CD8-positive, alpha-beta memory T cell (primary cell): Measurements from ENCODE around the gene TSPOAP1. TPM values are rescaled to one million over a fixed set of nuclear protein-coding genes. Genes with fewer than 3 reads are reported as not detected.

Experiments
- CTCF ChIA-PET: fragments of 350-600 bp; sonication (Branson Sonifier 250); formaldehyde crosslinking; loops from one replicate; lab custom pipeline; 2021; ENCODE audit warnings: antibody characterized with exemption; lab: Charles Lee
- POLR2A ChIA-PET: fragments of 350-600 bp; sonication (Branson Sonifier 250); formaldehyde crosslinking; loops from one replicate; lab custom pipeline; 2021; ENCODE audit warnings: antibody characterized with exemption; lab: Charles Lee
- DNase-seq, 5 donors: peaks; one replicate each; pipeline versions ENCODE4 v3.0.0 to v3.0.0-alpha.2; 2020 to 2022; ENCODE audit warnings: mixed read lengths in 1 of 5
- H3K27ac ChIP-seq: one replicate; pipeline ENCODE4 v1.7.0; 2013; ENCODE audit warnings: low read depth, mild to moderate bottlenecking, low read length, moderate library complexity
- H3K27me3 ChIP-seq: 2 replicates; pipeline ENCODE4 v1.7.0; 2013; ENCODE audit warnings: low read length, mild to moderate bottlenecking; ENCODE audit not compliant: insufficient read depth, poor library complexity, severe bottlenecking
- H3K36me3 ChIP-seq: 2 replicates; pipeline ENCODE4 v1.7.0; 2013; ENCODE audit warnings: mild to moderate bottlenecking, low read length, moderate library complexity; ENCODE audit not compliant: insufficient read depth
- H3K4me1 ChIP-seq: 2 replicates; pipeline ENCODE4 v1.7.0; 2013; ENCODE audit warnings: mild to moderate bottlenecking, low read length, moderate library complexity; ENCODE audit not compliant: insufficient read depth
- H3K4me3 ChIP-seq: 2 replicates; pipeline ENCODE4 v1.7.0; 2013; ENCODE audit warnings: mild to moderate bottlenecking, low read length
- H3K9me3 ChIP-seq: 2 replicates; pipeline ENCODE4 v1.7.0; 2013; ENCODE audit warnings: mild to moderate bottlenecking, low read length
- H3K27ac Mint-ChIP-seq, 8 donors: one replicate each; pipeline ENCODE4 v1.8.0; 2020 to 2021; ENCODE audit warnings: mixed read lengths in 8 of 8, mild to moderate bottlenecking in 6 of 8, inconsistent platforms in 3 of 8, moderate library complexity in 3 of 8
- H3K27me3 Mint-ChIP-seq, 2 donors: one replicate each; pipeline ENCODE4 v1.8.0; 2020 to 2021; ENCODE audit warnings: mixed read lengths in 2 of 2, mild to moderate bottlenecking in 1 of 2, moderate library complexity in 1 of 2
- H3K36me3 Mint-ChIP-seq, 3 donors: one replicate each; pipeline ENCODE4 v1.8.0; 2020 to 2021; ENCODE audit warnings: mixed read lengths in 3 of 3, inconsistent platforms in 1 of 3, mild to moderate bottlenecking in 1 of 3
- H3K4me1 Mint-ChIP-seq, 3 donors: one replicate each; pipeline ENCODE4 v1.8.0; 2020 to 2021; ENCODE audit warnings: mixed read lengths in 3 of 3, inconsistent platforms in 1 of 3, mild to moderate bottlenecking in 1 of 3
- H3K4me3 Mint-ChIP-seq, 7 donors: one replicate each; pipeline ENCODE4 v1.8.0; 2020 to 2021; ENCODE audit warnings: mixed read lengths in 7 of 7, mild to moderate bottlenecking in 6 of 7, moderate library complexity in 4 of 7, inconsistent platforms in 2 of 7
- H3K9me3 Mint-ChIP-seq, 5 donors: one replicate each; pipeline ENCODE4 v1.8.0; 2020 to 2022; ENCODE audit warnings: mixed read lengths in 5 of 5, mild to moderate bottlenecking in 3 of 5, moderate library complexity in 2 of 5, inconsistent platforms in 1 of 5
- polyA plus RNA-seq: library from polyadenylated mRNA; unstranded; fragments of 300-500 nt; fragmentation: Illumina TruSeq; gene quantifications from one replicate; pipeline ENCODE4 v1.2.3, GENCODE V29; 2021
- total RNA-seq, 2 experiments: library from RNA; stranded (reverse); gene quantifications; one replicate each; pipeline ENCODE4 v1.2.3, GENCODE V29; 2021

The TSPOAP1 gene
- total and polyA plus RNA-seq, 3 experiments from 2014 or later, result 4.0 to 15.0 (median 14.4) TPM

- H3K27ac Mint-ChIP-seq, result no peak overlapping the region
- Histone ChIP-seq H3K27ac (no peak overlapping the region), H3K4me3 (no peak overlapping the region), H3K4me1 (peaks cover under 1% of the 10 kb centered on the region), H3K27me3 (no peaks in the 10 kb centered on the region), H3K9me3 (no peaks in the 10 kb centered on the region), H3K36me3 (no peaks in the 10 kb centered on the region)
- POLR2A ChIA-PET, result interaction anchor here (0.7 kb wide), 1 partner anchor 793 kb away, joined by 4 read pairs; no protein-coding TSS in a partner anchor
- peaks cover 0 to 29% (median 2%) of the 10 kb centered on the region in 3 donors for H3K36me3 Mint-ChIP-seq
- CTCF ChIA-PET, result interaction anchor here (0.5 to 2.6 kb wide), 3 partner anchors 14 to 59 kb away, joined by 3 to 9 read pairs (median 3); no protein-coding TSS in a partner anchor
- peaks cover 0 to 1% of the 10 kb centered on the region in 2 donors for H3K27me3 Mint-ChIP-seq
- no peak for DNase-seq
- no peak overlapping the region for H3K4me3 Mint-ChIP-seq
- no peaks in the 10 kb centered on the region for H3K9me3 Mint-ChIP-seq
- peaks cover 4 to 14% (median 6%) of the 10 kb centered on the region in 3 donors for H3K4me1 Mint-ChIP-seq
Observed at GRCh38 chr17:58358408-58359172, 30.0 kb upstream of the TSPOAP1 start.

GRCh38 chr17:58357312-58358297, 29.0 kb upstream of the TSPOAP1 start:
- H3K27ac ChIP-seq, result no peak overlapping the region
- no peak for DNase-seq
- Mint-ChIP-seq H3K36me3 (peaks cover 0 to 25% (median 2%) of the 10 kb centered on the region in 3 donors), H3K9me3 (no peaks in the 10 kb centered on the region), H3K27me3 (no peaks in the 10 kb centered on the region), H3K4me1 (peaks cover 13 to 24% (median 16%) of the 10 kb centered on the region in 3 donors), H3K27ac (peak overlapping the region in 1 of 8 donors; percentile 32), H3K4me3 (no peak overlapping the region)
- ChIA-PET CTCF (interaction anchor here (0.5 to 8.7 kb wide), 7 partner anchors 13 to 60 kb away, joined by 3 to 97 read pairs (median 6); partner anchors contain the start of gene RNF43), POLR2A (interaction anchor here (7.0 kb wide), 1 partner anchor 19 kb away, joined by 108 read pairs; no protein-coding TSS in a partner anchor)
- H3K36me3 ChIP-seq, result no peaks in the 10 kb centered on the region
- no peak overlapping the region for H3K4me3 ChIP-seq
- H3K4me1 ChIP-seq, result peaks cover 10% of the 10 kb centered on the region
- no peaks in the 10 kb centered on the region for H3K27me3 ChIP-seq
- no peaks in the 10 kb centered on the region for H3K9me3 ChIP-seq

- no peak overlapping the region for H3K27ac ChIP-seq
- ChIA-PET CTCF (interaction anchor here (0.8 to 8.7 kb wide), 6 partner anchors 12 to 155 kb away, joined by 3 to 97 read pairs (median 5); partner anchors contain the start of gene RNF43), POLR2A (interaction anchor here (0.6 to 7.0 kb wide), 6 partner anchors 11 to 65 kb away, joined by 3 to 108 read pairs (median 6); partner anchors contain the start of gene RNF43)
- no peak overlapping the region for H3K4me3 ChIP-seq
- Mint-ChIP-seq H3K27me3 (no peaks in the 10 kb centered on the region), H3K4me1 (peaks cover 22 to 36% (median 28%) of the 10 kb centered on the region in 3 donors), H3K9me3 (no peaks in the 10 kb centered on the region), H3K27ac (peak overlapping the region in 3 of 8 donors; percentile 16 to 77 (median 36)), H3K4me3 (no peak overlapping the region), H3K36me3 (peaks cover 5 to 31% (median 6%) of the 10 kb centered on the region in 3 donors)
- no peaks in the 10 kb centered on the region for H3K36me3 ChIP-seq
- no peaks in the 10 kb centered on the region for H3K27me3 ChIP-seq
- H3K4me1 ChIP-seq, result peaks cover 17% of the 10 kb centered on the region
- DNase-seq, result no peak
- no peaks in the 10 kb centered on the region for H3K9me3 ChIP-seq
Observed at GRCh38 chr17:58356231-58356630, 27.6 kb upstream of the TSPOAP1 start.

GRCh38 chr17:58354541-58355216, 26.1 kb upstream of the TSPOAP1 start:
- H3K36me3 ChIP-seq, result peaks cover 3% of the 10 kb centered on the region
- Mint-ChIP-seq H3K36me3 (peaks cover 5 to 39% (median 8%) of the 10 kb centered on the region in 3 donors), H3K27me3 (no peaks in the 10 kb centered on the region), H3K4me3 (no peak overlapping the region), H3K4me1 (peaks cover 27 to 43% (median 37%) of the 10 kb centered on the region in 3 donors), H3K27ac (peak overlapping the region in 3 of 8 donors; percentile 93 to 98 (median 95)), H3K9me3 (no peaks in the 10 kb centered on the region)
- no peaks in the 10 kb centered on the region for H3K9me3 ChIP-seq
- ChIA-PET POLR2A (interaction anchor here (1.1 to 7.0 kb wide), 5 partner anchors 16 to 161 kb away, joined by 3 to 108 read pairs (median 6); partner anchors contain the start of gene RNF43), CTCF (interaction anchor here (1.2 to 8.7 kb wide), 6 partner anchors 10 to 133 kb away, joined by 3 to 97 read pairs (median 8); partner anchors contain the start of gene RNF43)
- H3K4me1 ChIP-seq, result peaks cover 23% of the 10 kb centered on the region
- H3K4me3 ChIP-seq, result no peak overlapping the region
- DNase-seq, result no peak
- H3K27ac ChIP-seq, result no peak overlapping the region
- H3K27me3 ChIP-seq, result no peaks in the 10 kb centered on the region

- Histone ChIP-seq H3K4me1 (peaks cover 33% of the 10 kb centered on the region), H3K36me3 (peaks cover 15% of the 10 kb centered on the region), H3K9me3 (no peaks in the 10 kb centered on the region), H3K27me3 (no peaks in the 10 kb centered on the region), H3K4me3 (peak overlapping the region; percentile 98), H3K27ac (peak overlapping the region; percentile 93)
- Mint-ChIP-seq H3K36me3 (peaks cover 16 to 52% (median 17%) of the 10 kb centered on the region in 3 donors), H3K9me3 (no peaks in the 10 kb centered on the region), H3K27me3 (no peaks in the 10 kb centered on the region), H3K27ac (peak overlapping the region; percentile 94 to 98 (median 98)), H3K4me1 (peaks cover 35 to 56% (median 49%) of the 10 kb centered on the region in 3 donors), H3K4me3 (peak overlapping the region; percentile 88 to 100 (median 97))
- CTCF ChIA-PET, result interaction anchor here (0.7 to 8.7 kb wide), 6 partner anchors 9 to 64 kb away, joined by 3 to 97 read pairs (median 14); partner anchors contain the start of gene RNF43
- no peak for DNase-seq
- POLR2A ChIA-PET, result interaction anchor here (1.9 to 7.0 kb wide), 5 partner anchors 10 to 35 kb away, joined by 5 to 108 read pairs (median 39); no protein-coding TSS in a partner anchor
Observed at GRCh38 chr17:58353389-58353825, 24.8 kb upstream of the TSPOAP1 start.

- Histone ChIP-seq H3K27ac (peak overlapping the region; percentile 93), H3K9me3 (no peaks in the 10 kb centered on the region), H3K27me3 (no peaks in the 10 kb centered on the region), H3K4me1 (peaks cover 33% of the 10 kb centered on the region), H3K36me3 (peaks cover 22% of the 10 kb centered on the region), H3K4me3 (peak overlapping the region; percentile 98)
- peak in 1 of 5 donors; percentile 33 for DNase-seq
- Mint-ChIP-seq H3K4me3 (peak overlapping the region; percentile 88 to 100 (median 97)), H3K4me1 (peaks cover 38 to 61% (median 55%) of the 10 kb centered on the region in 3 donors), H3K36me3 (peaks cover 18 to 58% (median 19%) of the 10 kb centered on the region in 3 donors), H3K27ac (peak overlapping the region; percentile 94 to 98 (median 98)), H3K27me3 (no peaks in the 10 kb centered on the region), H3K9me3 (no peaks in the 10 kb centered on the region)
- CTCF ChIA-PET, result interaction anchor here (0.7 to 8.7 kb wide), 13 partner anchors 8 to 166 kb away, joined by 3 to 97 read pairs (median 5); partner anchors contain the start of genes HSF5 and RNF43
- POLR2A ChIA-PET, result interaction anchor here (0.9 to 7.0 kb wide), 12 partner anchors 9 to 652 kb away, joined by 3 to 108 read pairs (median 6); partner anchors contain the start of genes RNF43, SRSF1 and TSPOAP1
Observed at GRCh38 chr17:58352596-58353388, 24.2 kb upstream of the TSPOAP1 start.
